Measurements from ENCODE around the gene NLRX1.
A peak's percentile ranks its signal among the peaks of the same experiment; 100 is the strongest.

NLRX1 gene

DNA sequence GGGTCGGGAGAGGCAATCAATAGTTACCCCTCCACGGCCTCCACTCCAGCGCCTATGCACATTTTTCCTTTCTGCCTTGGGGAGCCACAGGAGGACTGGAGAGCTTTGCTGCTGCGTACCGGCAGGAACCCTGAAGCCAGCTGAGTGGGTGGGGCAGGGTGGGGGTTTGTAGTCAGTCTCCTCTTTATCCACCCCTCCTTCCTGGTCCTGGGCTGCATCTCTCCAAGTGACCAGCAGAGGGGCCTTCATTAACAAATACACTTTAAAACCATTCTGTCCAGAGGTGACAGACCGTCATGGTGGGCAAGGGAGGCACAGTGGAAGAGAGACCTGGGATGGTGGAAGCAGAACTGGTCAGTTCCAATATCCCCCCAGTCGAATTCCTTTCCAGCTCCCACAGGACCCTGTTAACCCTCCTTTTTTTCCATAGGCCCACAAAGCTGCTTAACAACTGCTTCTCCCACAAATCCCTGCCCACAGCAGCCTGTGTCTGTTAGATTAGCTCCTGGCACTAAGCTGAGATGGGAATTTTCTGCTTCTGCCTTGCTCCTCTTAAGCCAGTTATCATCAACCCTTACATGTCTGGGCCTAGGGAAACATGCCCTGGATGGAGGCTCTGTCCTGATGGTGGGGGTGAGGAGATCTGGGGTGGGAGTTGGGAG lies 23.6 kb upstream of the NLRX1 start:
- no peak for TF ChIP-seq JUND (IDR thresholded peaks at IDR 0.05; ENCODE audit: low read depth)
- in situ Hi-C loops (cut with HindIII; ENCODE audit: low pct_unique_long_range_greater_than_20kb, low sequenced_read_pairs): no loop called here
- DNase-seq (ENCODE audit: low read depth in 1 of 2, low spot score in 1 of 2): peak; percentile 84 to 90

DNA sequence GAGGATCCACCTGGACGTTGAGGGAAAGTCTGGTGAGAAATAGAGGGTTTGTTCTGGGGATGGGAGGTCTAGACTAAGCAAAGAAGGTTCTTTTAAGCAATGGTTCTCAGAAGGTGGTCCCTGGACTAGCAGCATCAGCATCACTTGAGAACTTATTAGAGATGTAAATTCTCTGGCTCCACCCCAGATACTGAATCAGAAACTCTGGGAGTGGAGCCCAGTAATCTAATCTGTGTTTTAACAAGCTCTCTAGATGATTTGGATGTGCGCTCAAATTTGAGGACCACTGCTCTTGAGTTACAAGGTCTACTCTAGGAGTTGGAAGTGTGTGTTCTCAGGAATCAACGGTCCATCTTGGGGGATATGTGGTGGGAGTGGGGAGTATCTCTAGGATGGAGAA lies 23.0 kb upstream of the NLRX1 start:
- in situ Hi-C loops (cut with HindIII; ENCODE audit: low pct_unique_long_range_greater_than_20kb, low sequenced_read_pairs): no loop called here
- TF ChIP-seq JUND (IDR thresholded peaks at IDR 0.05; ENCODE audit: low read depth): no peak
- no peak for DNase-seq (ENCODE audit: low read depth in 1 of 2, low spot score in 1 of 2)

DNA sequence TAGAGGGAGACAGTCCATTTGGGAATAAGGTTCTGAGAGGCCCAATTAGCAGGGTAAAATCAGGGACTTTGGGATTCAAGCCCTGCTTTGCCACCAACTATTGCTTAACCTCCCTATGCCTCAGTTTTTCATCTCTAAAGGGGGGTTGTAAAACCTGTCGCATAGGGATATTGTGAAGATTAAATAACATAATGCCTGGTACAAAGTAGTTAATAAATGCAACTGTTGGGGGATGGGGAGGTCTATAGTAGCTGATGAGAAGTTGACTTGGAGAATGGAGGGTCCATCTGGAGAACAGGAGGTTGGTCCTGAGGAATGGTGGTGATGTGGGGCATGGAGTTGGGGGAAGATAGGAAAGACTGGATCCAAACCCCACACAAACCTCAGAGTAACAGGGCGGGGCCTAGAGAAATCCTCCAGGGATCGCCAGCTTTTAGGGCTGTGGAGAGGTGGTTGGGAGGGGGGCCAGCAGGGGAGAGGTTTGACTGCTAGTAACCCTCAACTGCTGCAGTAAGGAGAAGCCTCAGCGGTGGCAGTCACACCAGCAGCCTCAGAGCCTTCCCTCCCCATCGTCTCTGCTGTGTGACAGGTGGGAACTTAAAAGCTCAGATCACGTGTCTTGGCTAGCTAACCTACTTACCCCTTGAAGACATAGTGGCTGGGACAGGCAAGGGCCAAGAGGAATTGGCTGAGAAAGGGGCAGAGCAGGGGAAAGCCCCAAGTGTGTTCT lies 20.8 kb upstream of the NLRX1 start:
- no peak for DNase-seq (ENCODE audit: low read depth in 1 of 2, low spot score in 1 of 2)
- in situ Hi-C loops (cut with HindIII; ENCODE audit: low pct_unique_long_range_greater_than_20kb, low sequenced_read_pairs): no loop called here
- TF ChIP-seq JUND (IDR thresholded peaks at IDR 0.05; ENCODE audit: low read depth): no peak

DNA sequence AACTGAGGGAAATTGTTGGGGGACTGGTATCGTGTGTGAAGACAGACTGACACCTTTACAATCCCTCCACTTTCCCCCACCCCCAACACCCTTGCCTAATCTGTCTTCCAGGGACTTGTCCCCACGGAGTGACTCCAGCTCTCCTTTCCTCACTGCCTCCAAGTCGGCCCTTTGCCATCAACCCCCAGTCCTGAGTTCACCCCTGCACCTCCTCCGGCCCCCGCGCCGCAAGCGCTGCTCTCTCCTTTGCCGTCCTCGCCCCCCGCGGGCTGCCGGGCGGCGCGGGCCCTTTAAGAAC lies 19.9 kb upstream of the NLRX1 start:
- in situ Hi-C loops (cut with HindIII; ENCODE audit: low pct_unique_long_range_greater_than_20kb, low sequenced_read_pairs): no loop called here
- TF ChIP-seq JUND (IDR thresholded peaks at IDR 0.05; ENCODE audit: low read depth): no peak
- DNase-seq (ENCODE audit: low read depth in 1 of 2, low spot score in 1 of 2): no peak

DNA sequence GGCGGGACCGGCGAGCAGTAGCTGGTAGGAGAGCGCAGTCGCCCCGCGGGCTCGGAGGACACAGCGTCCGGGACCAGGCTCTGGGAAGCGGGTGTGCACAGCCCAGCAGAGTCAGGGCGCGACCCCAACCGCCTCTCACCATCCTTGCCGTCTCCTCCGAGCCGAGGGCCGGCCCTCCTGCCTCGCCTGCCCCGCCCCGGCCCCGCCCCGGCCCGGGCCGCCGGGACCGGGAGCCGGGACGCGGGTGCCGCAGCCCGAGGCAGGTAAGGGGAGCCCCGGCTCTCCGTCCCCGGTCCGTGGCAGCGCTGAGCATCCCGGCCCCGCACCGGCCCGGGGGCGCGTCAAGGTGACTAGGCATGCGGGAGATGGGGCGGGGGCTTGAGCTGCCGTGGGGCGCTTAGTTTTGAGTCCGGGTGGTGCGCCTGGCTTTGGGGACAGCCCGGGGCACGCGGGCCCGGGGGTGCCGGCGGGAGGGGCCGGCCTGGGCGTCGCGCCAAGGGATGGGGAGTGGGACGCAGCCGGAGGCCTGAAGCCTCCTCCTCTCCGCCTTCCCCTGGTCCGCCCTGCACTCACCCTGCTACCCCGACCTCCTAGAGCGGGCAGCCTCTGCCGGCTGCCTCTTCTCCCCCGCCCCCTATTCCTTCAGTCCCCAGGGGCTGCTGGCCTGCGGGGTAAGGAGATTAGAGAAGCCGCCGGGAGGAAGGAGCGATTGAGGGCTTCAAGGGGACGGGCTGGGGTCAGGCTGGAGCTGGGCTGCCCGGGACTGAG lies 19.3 kb upstream of the NLRX1 start, which contains the start of gene ABCG4:
ABCG4 (plus strand) TSS at position 35 of the 768 bp plus-strand sequence. CDS start 914 bp downstream, outside the sequence.
- in situ Hi-C loops (cut with HindIII; ENCODE audit: low pct_unique_long_range_greater_than_20kb, low sequenced_read_pairs): no loop called here
- peak; percentile 27 to 54 for DNase-seq (ENCODE audit: low read depth in 1 of 2, low spot score in 1 of 2)
- no peak for TF ChIP-seq JUND (IDR thresholded peaks at IDR 0.05; ENCODE audit: low read depth)

DNA sequence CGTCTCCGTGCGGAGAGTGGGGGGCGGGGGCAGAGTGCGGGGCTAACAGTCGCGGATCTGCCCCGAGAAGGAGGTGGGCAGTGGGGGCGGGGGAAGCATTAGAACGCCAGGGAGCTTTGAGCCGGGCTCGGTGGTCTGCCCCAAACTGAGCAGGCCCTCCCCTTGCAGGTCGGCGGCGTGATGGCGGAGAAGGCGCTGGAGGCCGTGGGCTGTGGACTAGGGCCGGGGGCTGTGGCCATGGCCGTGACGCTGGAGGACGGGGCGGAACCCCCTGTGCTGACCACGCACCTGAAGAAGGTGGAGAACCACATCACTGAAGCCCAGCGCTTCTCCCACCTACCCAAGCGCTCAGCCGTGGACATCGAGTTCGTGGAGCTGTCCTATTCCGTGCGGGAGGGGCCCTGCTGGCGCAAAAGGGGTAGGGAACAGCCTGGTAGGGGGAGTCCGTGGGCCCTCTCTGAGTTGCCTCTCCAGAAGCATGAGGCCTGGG lies 18.7 kb upstream of the NLRX1 start:
- DNase-seq (ENCODE audit: low read depth in 1 of 2, low spot score in 1 of 2): no peak
- in situ Hi-C loops (cut with HindIII; ENCODE audit: low pct_unique_long_range_greater_than_20kb, low sequenced_read_pairs): no loop called here
- TF ChIP-seq JUND (IDR thresholded peaks at IDR 0.05; ENCODE audit: low read depth): no peak

DNA sequence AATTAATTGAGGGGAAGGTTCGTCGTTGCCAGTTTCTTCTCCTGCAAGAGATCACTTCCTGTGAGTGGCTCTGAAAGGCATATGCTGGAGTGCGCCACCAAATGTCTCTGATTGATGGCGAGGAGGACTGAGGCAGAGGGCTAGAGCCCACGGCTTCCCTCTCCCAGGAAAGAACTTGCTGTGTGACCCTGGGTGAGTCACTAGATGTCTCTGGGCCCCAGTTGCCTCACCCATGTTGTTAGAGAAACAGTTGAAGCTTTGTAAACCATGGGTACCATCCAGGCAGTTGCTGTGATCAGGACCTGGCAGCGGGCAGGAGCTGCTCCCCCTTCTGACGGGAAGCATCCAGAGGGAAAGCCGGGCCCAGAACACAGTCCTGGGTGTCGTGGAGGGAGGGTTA lies 16.5 kb upstream of the NLRX1 start:
- TF ChIP-seq JUND (IDR thresholded peaks at IDR 0.05; ENCODE audit: low read depth): no peak
- no peak for DNase-seq (ENCODE audit: low read depth in 1 of 2, low spot score in 1 of 2)
- in situ Hi-C loops (cut with HindIII; ENCODE audit: low pct_unique_long_range_greater_than_20kb, low sequenced_read_pairs): no loop called here

DNA sequence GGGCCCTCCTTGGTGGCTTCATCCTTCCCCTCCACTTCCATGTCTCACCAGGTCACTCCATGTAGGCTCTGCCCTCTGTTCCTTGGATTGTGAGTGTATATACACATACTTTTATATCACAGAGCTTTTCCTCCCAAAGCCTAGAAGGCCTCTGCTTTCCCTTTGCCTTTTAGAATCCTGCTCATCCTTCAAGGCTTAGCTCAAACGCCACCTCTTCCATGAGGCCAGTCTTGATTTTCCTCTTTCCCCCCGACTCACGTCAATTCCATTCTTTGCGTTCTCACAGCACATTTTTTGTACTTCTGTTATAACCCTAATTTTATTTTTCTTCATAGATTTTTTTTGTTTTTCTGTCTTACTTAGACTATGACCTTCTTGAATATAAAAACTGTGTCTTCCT lies 15.9 kb upstream of the NLRX1 start:
- in situ Hi-C loops (cut with HindIII; ENCODE audit: low pct_unique_long_range_greater_than_20kb, low sequenced_read_pairs): no loop called here
- no peak for TF ChIP-seq JUND (IDR thresholded peaks at IDR 0.05; ENCODE audit: low read depth)
- DNase-seq (ENCODE audit: low read depth in 1 of 2, low spot score in 1 of 2): no peak

DNA sequence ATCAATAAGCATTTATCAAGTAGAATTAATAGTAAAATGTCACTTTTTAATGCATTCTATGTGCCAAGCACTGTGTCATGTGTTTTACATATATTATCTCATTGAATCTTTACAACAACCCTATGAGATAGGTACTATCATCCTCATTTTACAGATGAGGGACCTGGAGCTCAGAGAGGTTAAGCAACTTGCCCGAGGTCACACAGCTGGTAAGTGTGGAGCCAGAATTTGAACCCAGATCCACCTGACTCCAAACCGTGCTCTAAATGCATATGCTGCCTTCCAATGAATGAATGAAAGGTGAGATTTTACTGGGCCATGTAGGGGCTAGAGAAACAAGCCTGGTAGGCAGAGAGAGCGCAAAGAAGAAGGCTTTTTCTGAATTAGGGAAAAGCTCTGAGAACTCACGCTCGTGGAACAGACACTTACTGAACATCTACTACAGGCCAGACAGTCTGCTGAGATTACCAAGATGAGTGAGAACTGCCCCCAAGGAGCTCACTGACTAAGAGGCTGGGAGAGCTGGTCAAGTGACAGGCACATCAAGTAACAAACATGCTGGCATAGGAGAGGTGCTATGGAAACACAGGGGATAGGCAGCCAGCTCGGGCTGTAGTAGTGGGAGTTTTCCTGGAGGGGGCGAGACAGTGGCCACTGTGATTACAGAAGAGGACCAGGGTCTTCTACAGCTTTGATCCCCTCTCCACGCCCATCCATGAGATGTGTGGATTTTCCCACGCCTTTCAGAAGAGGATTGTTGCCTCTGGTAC lies 15.3 kb upstream of the NLRX1 start:
- in situ Hi-C loops (cut with HindIII; ENCODE audit: low pct_unique_long_range_greater_than_20kb, low sequenced_read_pairs): no loop called here
- TF ChIP-seq JUND (IDR thresholded peaks at IDR 0.05; ENCODE audit: low read depth): no peak
- no peak for DNase-seq (ENCODE audit: low read depth in 1 of 2, low spot score in 1 of 2)

DNA sequence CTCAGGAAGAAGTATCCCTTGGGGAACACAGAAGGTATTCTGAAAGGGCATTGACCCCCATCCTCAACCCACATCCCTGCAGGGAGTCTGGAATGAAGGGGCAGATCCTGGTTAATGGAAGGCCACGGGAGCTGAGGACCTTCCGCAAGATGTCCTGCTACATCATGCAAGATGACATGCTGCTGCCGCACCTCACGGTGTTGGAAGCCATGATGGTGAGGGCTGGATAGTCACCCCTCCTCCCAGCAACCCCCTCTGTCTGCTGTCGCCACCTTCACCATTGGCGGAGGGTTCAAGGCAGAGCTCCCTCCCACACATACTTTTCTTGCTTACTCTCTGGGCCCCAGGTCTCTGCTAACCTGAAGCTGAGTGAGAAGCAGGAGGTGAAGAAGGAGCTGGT lies 14.3 kb upstream of the NLRX1 start:
- TF ChIP-seq JUND (IDR thresholded peaks at IDR 0.05; ENCODE audit: low read depth): no peak
- in situ Hi-C loops (cut with HindIII; ENCODE audit: low pct_unique_long_range_greater_than_20kb, low sequenced_read_pairs): no loop called here
- no peak for DNase-seq (ENCODE audit: low read depth in 1 of 2, low spot score in 1 of 2)

DNA sequence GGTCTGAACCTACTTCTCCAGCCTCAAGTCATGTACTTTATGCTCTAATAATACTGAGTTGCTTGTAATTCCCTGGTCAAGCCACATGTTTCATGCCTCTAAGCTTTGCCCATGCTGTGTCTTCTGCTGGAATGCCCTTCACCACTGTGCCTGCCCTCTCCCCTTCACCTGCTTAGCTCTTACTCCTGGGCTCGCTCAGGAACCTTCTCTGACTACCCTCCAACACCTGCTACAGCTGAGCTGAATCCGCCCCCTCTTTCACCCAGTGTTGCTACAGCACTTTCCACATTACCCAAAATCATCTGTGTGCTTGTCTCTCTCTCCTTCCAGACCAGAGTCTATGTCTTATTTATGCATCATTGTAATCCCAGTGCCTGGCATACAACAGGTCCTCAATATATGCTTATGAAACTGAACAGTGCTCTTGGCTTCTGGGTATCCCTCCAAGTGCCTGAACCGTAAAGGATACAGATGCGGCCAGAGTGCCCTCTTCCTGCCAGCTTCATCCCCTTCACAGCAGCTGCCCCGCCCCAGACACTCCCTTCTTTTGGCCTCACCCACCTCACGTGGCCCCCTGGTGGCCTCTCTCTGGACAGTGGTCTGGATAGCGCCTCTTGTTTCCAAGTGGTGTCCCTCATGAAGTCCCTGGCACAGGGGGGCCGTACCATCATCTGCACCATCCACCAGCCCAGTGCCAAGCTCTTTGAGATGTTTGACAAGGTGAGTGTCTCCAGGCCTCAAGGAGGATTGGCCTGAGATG lies 12.6 kb upstream of the NLRX1 start:
- DNase-seq (ENCODE audit: low read depth in 1 of 2, low spot score in 1 of 2): peak in 1 of 2 experiments; percentile 30
- in situ Hi-C loops (cut with HindIII; ENCODE audit: low pct_unique_long_range_greater_than_20kb, low sequenced_read_pairs): no loop called here
- TF ChIP-seq JUND (IDR thresholded peaks at IDR 0.05; ENCODE audit: low read depth): no peak

DNA sequence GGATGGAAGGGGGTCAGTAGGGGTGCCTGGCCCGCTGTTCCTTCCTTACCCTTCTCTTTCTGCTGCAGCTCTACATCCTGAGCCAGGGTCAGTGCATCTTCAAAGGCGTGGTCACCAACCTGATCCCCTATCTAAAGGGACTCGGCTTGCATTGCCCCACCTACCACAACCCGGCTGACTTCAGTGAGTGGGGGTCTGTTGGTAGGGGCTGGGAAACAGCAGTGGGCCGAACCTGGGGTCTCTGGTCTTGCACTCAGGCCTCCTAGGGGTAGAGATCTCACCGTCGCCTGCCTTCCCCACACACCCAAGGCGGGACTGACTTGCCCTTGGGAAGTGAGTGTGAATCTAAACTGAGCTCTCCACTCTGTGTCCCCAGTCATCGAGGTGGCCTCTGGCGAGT lies 12.0 kb upstream of the NLRX1 start:
- no peak for DNase-seq (ENCODE audit: low read depth in 1 of 2, low spot score in 1 of 2)

More for the DNA sequence above, 12.0 kb upstream of the NLRX1 start:
- TF ChIP-seq JUND (IDR thresholded peaks at IDR 0.05; ENCODE audit: low read depth): no peak
- in situ Hi-C loops (cut with HindIII; ENCODE audit: low pct_unique_long_range_greater_than_20kb, low sequenced_read_pairs): no loop called here

Data from T47D (cell line).